ENCODE data around the gene LIG3.
"Not testable (repeated sequence)": the region's sequence is repeated elsewhere in the genome, so short reads cannot be mapped to it uniquely, and the experiment has no call there.

LIG3 gene

GRCh38 chr17:35000965-35001364 is 20.7 kb downstream of the LIG3 start:
- not testable (repeated sequence) for DNase-seq

DNA sequence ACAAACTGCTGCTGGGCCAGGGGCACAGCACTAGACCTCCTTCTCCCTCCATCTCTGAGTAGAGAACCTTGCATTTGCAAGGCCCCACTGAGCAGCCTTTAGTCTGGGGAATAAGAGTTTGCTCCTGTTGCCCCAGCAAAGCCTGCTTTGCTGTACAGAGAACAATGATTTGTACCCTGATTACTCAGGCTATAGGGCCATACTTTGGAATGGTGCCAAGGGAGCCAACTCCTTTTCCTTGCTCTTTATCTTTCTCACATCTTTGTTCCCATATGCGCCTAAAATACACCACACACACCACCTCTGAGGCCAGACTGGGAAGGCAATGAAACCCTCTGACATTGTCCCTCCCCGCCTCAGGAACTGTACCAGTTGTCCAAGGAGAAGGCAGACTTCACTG is 21.2 kb downstream of the LIG3 start:
- no peak for DNase-seq

GRCh38 chr17:35002876-35003551 is 22.7 kb downstream of the LIG3 start:
- DNase-seq = no peak

DNA sequence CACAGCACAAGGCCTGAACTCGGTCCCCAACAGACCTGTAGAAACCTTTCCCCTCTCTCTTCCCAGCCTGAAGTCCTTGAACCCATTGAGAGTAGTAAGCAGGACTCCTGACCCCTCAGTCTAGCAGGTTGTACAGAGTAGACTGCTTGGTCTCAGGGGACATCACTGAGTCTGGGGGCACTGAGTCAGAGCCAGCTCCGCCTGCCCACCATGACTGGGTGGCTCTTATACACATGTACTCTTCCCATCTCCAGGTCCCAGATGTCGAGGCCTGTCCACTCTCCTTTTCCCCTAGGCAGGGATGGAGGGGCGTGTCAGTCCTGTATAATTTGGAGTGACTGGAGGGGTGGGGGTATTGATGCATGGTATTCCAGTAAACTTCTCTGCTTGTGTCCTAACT is 23.5 kb downstream of the LIG3 start:
- no peak for DNase-seq

- DNase-seq = no peak
Measured at GRCh38 chr17:35006345-35006744, 26.0 kb downstream of the LIG3 start.

DNA sequence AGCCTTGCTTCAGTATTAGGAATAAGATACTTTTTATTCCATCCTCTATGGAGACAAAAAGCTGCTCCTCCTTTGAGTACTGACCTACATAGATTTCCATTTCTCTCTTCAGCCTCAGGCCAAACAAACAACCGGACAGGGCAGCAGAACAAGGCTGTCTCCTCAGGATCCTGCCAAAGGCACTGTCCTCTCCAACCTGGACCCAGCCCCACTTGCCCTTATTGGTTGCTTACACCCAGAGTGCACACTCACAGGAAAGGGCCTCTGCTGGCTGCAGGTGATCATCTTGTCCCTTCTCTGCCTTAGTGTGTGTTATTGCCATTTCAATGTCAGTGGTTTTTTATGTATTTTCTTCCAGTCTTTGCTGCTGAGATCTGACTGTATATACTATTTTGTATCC is 26.6 kb downstream of the LIG3 start:
- DNase-seq = no peak

- no peak for DNase-seq
Measured at GRCh38 chr17:35010093-35010492, 29.8 kb downstream of the LIG3 start.

DNA sequence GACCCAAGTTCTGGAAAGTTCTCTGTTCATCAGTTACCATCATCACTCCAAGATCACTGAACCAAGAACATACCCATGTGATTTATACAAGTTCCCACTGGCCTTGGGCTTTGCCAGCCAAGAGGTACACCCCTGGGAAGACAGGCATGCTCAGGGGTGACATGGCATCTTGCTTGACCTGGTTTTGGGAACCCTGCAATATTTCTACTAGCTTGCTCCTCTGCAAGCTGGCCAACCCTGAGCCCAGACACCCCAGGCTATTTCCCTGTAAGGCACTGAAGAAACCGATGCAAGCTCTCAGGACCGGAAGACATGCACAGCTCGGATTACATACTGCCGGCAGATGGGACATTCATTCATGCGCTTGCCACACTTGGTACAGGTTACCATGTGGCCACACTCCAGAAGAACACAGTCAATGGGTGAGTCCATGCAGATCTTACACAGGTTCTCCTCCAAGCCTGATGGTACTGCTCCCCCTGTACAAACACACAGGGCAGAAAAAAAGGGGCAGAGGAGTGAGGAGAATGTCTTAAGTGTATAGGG is 31.4 kb downstream of the LIG3 start:
- no peak for DNase-seq

DNA sequence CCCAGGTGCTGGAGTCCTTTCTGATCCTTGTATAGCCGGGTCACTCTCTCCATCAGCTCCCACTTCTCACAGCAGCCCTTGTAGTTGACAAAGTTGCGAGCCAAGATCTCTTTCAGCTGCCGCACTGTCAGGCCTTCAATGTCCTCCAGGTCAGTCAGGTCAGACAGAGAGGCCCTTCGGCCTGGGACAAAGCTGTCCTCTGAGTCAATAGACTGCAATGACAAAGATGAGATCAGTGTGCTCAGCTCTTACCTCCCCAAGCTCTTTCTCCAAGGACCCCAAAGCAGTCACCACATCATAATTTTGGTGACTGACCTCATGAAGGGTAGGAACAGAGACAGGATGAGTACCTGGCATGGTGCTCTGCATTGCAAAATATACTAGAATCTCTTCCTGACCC is 36.1 kb downstream of the LIG3 start:
- DNase-seq = no peak

GRCh38 chr17:35017021-35017420 is 36.7 kb downstream of the LIG3 start:
- no peak for DNase-seq

DNA sequence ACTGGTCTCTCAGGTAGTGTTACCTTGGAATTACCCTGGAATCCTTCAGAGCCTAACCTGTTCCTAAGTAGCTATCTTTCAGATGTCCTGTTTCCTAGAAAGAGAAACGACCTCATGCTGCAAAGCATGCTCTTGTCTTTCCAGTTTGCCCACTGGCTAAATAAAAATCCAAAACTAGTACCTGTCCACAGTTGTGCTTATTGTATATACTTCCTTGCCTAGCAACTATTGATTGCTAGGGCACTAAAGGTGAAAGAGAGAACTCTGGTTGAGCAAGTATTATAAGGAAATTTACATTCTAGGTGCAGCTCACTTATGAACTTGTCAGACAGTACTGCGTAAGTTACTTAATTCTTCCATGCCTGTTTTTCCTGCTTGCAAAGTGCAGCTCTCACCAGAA is 38.5 kb downstream of the LIG3 start:
- DNase-seq = no peak

- no peak for DNase-seq
Measured at GRCh38 chr17:35019386-35020179, 39.3 kb downstream of the LIG3 start.

GRCh38 chr17:35021520-35022380 is 41.4 kb downstream of the LIG3 start:
- no peak for DNase-seq

DNA sequence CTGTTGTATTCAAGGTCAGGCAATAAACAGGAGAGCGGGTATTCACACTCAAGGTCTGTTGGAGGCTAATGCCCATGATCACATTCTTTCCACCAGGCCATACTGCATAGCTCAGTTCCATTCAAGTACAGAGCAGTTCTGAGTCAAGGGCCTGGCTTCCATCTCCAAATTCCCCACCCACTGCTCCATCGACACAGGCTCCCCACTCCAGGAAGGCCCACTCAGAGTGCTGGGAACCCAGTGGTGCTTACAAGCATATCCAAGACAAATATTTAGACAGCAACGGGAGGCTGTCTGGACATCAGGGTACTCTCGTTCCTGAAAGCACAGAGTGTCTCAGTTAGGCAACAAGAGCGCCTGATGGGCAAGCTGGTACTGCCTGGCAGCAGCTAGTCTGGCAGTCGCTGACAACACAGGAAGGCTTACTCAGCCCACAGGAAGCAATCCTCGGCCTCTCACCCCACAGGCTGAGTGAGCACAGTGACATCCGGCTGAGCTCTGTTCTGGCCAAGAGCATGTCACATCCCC is 42.3 kb downstream of the LIG3 start:
- peak; percentile 83 for DNase-seq

DNA sequence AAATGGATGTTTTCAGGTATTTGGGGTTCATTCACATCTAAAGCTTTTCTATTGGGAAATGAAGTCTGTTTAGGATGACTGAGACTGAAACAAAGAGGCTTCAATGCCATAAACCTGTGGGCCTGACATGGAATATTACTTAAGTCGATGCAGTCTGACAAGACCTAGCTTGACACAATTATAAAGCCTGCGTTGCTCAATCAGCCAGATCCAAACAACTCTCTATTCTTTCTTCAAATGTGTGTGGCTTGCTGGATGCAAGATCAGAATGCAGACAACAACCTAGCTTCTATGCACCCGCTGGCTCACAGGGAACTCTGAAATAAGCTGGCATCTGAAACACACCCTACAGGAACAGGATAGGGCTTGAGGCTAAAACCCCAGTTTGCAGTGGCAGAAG is 43.2 kb downstream of the LIG3 start:
- DNase-seq = no peak

- DNase-seq = no peak
Measured at GRCh38 chr17:35025541-35025940, 45.2 kb downstream of the LIG3 start.

GRCh38 chr17:35028097-35028496 is 47.8 kb downstream of the LIG3 start:
- DNase-seq = not testable (repeated sequence)

GRCh38 chr17:35028531-35029262 is 48.4 kb downstream of the LIG3 start:
- no peak for DNase-seq

- DNase-seq = no peak
Measured at GRCh38 chr17:35030780-35031179, 50.5 kb downstream of the LIG3 start.

GRCh38 chr17:35038453-35038852 is 58.1 kb downstream of the LIG3 start:
- DNase-seq = no peak

DNA sequence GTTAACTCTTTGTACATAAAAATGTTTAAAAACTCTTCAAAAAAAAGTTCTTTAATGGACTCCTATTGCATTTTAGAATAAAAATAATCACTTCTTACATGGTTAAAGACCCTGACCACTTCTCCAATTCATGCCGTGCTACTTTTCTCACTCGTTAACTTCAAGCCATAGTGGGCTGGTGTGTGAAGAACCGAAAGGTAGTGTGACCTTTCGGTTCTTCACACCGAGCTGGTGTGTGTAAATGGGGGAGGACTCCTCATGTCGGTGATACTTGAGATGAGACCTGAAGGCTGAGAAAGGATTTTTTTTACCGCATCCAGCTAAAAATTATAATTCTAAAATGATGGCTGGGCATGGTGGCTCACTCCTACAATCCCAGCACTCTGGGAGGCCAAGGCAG is 61.1 kb downstream of the LIG3 start:
- DNase-seq = no peak

DNA sequence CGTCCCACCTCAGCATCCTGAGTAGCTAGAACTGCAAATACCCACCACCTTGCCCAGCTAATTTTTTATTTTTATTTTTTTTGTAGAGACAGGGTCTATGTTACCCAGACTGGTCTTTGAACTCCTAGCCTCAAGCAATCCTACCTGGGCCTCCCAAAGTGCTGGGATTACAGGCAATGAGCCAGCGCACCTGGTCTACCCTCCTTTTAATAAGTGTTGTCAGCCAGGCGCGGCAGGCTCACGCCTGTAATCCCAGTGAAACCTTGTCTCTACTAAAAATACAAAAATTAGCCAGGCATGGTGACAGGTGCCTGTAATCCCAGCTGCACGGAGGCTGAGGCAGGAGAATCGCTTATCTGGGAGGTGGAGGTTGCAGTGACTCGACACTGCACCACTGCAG is 63.9 kb downstream of the LIG3 start:
- DNase-seq = no peak
